Gastroesophageal sphincter (tissue), 3 donors: Measurements from ENCODE around the gene TRIM75.
"Not testable (repeated sequence)": the region's sequence is repeated elsewhere in the genome, so short reads cannot be mapped to it uniquely, and the experiment has no call there.

Experiments used
- EP300 ChIP-seq: sonication (generic); formaldehyde crosslinking; IDR thresholded peaks from one replicate; pipeline ENCODE4 v1.6.1; 2017; ENCODE audit warnings: antibody characterized with exemption, mild to moderate bottlenecking
- POLR2A ChIP-seq, 2 donors: fragments of 450-650 bp; IDR thresholded peaks; one replicate each; pipeline ENCODE4 v1.6.1; 2017; ENCODE audit warnings: antibody characterized with exemption in 2 of 2, mild to moderate bottlenecking in 2 of 2, moderate library complexity in 1 of 2
- POLR2AphosphoS5 ChIP-seq: sonication (generic); formaldehyde crosslinking; IDR thresholded peaks from one replicate; pipeline ENCODE4 v1.6.1; 2017; ENCODE audit warnings: antibody characterized with exemption
- TF ChIP-seq, protein P1 (sequence below), 4 experiments: fragments of 200-600 bp in 2 of 4; fragments of 450-650 bp in 2 of 4; sonication (generic) in 1 of 4; IDR thresholded peaks; one replicate each; pipeline ENCODE4 v1.5.1; 2017 to 2019; ENCODE audit warnings: antibody characterized with exemption in 4 of 4, mild to moderate bottlenecking in 2 of 4, moderate library complexity in 2 of 4

DNA sequence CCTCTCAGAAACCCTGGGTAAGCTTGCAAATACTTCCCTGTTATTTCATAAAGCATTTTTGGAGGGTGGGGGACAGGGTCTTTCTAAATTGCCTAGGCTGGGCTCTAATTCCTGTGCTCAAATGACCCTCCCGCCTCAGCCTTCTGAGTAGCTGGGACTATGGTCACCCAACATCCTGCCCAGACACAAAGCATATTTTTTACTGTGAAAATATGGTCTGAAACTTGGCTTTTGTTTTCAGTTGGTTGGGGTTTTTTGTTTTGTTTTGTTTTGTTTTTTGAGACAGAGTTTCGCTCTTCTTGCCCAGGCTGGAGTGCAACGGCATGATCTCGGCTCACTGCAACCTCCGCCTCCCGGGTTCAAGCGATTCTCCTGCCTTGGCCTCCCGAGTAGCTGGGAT lies 27.9 kb upstream of the TRIM75 start:
- TF ChIP-seq EP300; POLR2A (IDR thresholded peaks at IDR 0.05); POLR2AphosphoS5: not testable (repeated sequence)
- TF ChIP-seq, protein P1, sequence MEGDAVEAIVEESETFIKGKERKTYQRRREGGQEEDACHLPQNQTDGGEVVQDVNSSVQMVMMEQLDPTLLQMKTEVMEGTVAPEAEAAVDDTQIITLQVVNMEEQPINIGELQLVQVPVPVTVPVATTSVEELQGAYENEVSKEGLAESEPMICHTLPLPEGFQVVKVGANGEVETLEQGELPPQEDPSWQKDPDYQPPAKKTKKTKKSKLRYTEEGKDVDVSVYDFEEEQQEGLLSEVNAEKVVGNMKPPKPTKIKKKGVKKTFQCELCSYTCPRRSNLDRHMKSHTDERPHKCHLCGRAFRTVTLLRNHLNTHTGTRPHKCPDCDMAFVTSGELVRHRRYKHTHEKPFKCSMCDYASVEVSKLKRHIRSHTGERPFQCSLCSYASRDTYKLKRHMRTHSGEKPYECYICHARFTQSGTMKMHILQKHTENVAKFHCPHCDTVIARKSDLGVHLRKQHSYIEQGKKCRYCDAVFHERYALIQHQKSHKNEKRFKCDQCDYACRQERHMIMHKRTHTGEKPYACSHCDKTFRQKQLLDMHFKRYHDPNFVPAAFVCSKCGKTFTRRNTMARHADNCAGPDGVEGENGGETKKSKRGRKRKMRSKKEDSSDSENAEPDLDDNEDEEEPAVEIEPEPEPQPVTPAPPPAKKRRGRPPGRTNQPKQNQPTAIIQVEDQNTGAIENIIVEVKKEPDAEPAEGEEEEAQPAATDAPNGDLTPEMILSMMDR (IDR thresholded peaks at IDR 0.05): not testable (repeated sequence)
